HepG2 (cell line): ENCODE measurements around the gene CLDN15. TPM values are rescaled to one million over a fixed set of nuclear protein-coding genes. Genes with fewer than 3 reads are reported as not detected.

Experiments
- ARHGAP35 ChIP-seq: sonication (generic); formaldehyde crosslinking; IDR thresholded peaks from 2 replicates; pipeline ENCODE4 v1.9.0; 2022; ENCODE audit warnings: mild to moderate bottlenecking, inconsistent platforms, moderate library complexity, missing genetic modification reagents, borderline replicate concordance
- BATF2 ChIP-seq: sonication (generic); formaldehyde crosslinking; IDR thresholded peaks from 2 replicates; pipeline ENCODE4 v1.8.0; 2022; ENCODE audit warnings: mild to moderate bottlenecking, missing genetic modification reagents, moderate library complexity
- MEIS2 ChIP-seq: sonication (generic); formaldehyde crosslinking; IDR thresholded peaks from 2 replicates; pipeline ENCODE4 v1.9.0; 2021; ENCODE audit warnings: mild to moderate bottlenecking, missing genetic modification reagents
- NR2F6 ChIP-seq, 2 experiments: IDR thresholded peaks; 2 replicates each; pipeline ENCODE4 v1.6.1; 2016; ENCODE audit warnings: antibody characterized with exemption in 1 of 2, mild to moderate bottlenecking in 1 of 2
- RFX5 ChIP-seq: IDR thresholded peaks from 2 replicates; pipeline ENCODE4 v1.6.1; 2011; ENCODE audit warnings: low read depth, low read length, improper control_type of control experiment
- SNAPC5 ChIP-seq: sonication (generic); formaldehyde crosslinking; IDR thresholded peaks from 2 replicates; pipeline ENCODE4 v1.8.1; 2023; ENCODE audit warnings: mild to moderate bottlenecking, missing genetic modification reagents, borderline replicate concordance
- TFAP4 ChIP-seq: sonication (generic); IDR thresholded peaks from 2 replicates; pipeline ENCODE4 v1.6.1; 2016; ENCODE audit warnings: low read depth, borderline replicate concordance
- THAP11 ChIP-seq: IDR thresholded peaks from 2 replicates; pipeline ENCODE4 v1.6.1; 2016; ENCODE audit warnings: missing biosample characterization, missing genetic modification reagents
- U2AF1 ChIP-seq: fragments of 200-400 bp; formaldehyde crosslinking; optimal IDR thresholded peaks from 2 replicates; pipeline ENCODE3; 2017; ENCODE audit warnings: mild to moderate bottlenecking, low read depth, low read length
- ZNF557 ChIP-seq: sonication (generic); formaldehyde crosslinking; IDR thresholded peaks from 2 replicates; pipeline ENCODE4 v1.4.0; 2020; ENCODE audit warnings: missing genetic modification reagents
- ZNF784 ChIP-seq: sonication (generic); formaldehyde crosslinking; IDR thresholded peaks from 2 replicates; pipeline ENCODE4 v1.5.1; 2020; ENCODE audit warnings: missing genetic modification reagents, mild to moderate bottlenecking, borderline replicate concordance
- ZNF800 ChIP-seq: sonication (generic); formaldehyde crosslinking; IDR thresholded peaks from 2 replicates; pipeline ENCODE4 v1.4.0; 2020; ENCODE audit warnings: missing genetic modification reagents
- polyA plus RNA-seq, 8 experiments: library from polyadenylated mRNA; depleted of rRNA in 3 of 8; stranded (reverse) in 7 of 8; unstranded in 1 of 8; fragments of >200 nt; fragmentation: Illumina TruSeq in 4 of 8; extraction: Trizol in 4 of 8; gene quantifications; 2 replicates each; pipeline versions ENCODE4 v1.2.1 to v1.2.3, GENCODE V29; 2011 to 2016; ENCODE audit warnings: low read depth in 4 of 8, missing spikeins in 1 of 8, mixed read lengths in 1 of 8; ENCODE audit not compliant: insufficient read depth in 1 of 8
- total RNA-seq, 5 experiments: library from RNA; depleted of rRNA; stranded (reverse); fragments of >200 nt; fragmentation: Illumina TruSeq; extraction: Trizol; gene quantifications; 2 replicates each; pipeline ENCODE4 v1.2.3, GENCODE V29; 2016; ENCODE audit warnings: low read depth in 1 of 5

CLDN15 gene
- total and polyA plus RNA-seq, 2 of the 13 experiments (the other 11 are each of a cell fraction or from before 2014, with no cell fraction given) = 7.1 to 17.8 TPM

- TF ChIP-seq TFAP4 (no peak), BATF2 (CRISPR knock-in tag) (no peak), ZNF800 (CRISPR knock-in tag) (no peak), MEIS2 (CRISPR knock-in tag) (no peak), ARHGAP35 (no peak), ZNF784 (CRISPR knock-in tag) (no peak), THAP11 (CRISPR knock-in tag) (no peak), ZNF557 (CRISPR knock-in tag) (no peak), U2AF1 (no peak), NR2F6 (IDR thresholded peaks at IDR 0.05) (no peak), NR2F6 (CRISPR knock-in tag; IDR thresholded peaks at IDR 0.05) (no peak), RFX5 (no peak), SNAPC5 (CRISPR knock-in tag) (no peak)
These were observed 10.7 kb upstream of the CLDN15 start (continued) for GRCh38 chr7:101248276-101248675.
